ENCODE data around the gene TH. TPM values are rescaled to one million over a fixed set of nuclear protein-coding genes. Genes with fewer than 3 reads are reported as not detected.

The TH gene
- total RNA-seq, 4 donors from 2014 or later: 0.34 to 1.0 TPM; not detected in 2

GRCh38 chr11:2148595-2148994 lies 23.0 kb downstream of the TH start:
- H3K27me3 ChIP-seq: peaks cover 77% of the 10 kb centered on the region
- no peak overlapping the region for H3K4me3 ChIP-seq

GRCh38 chr11:2147391-2147790 lies 24.2 kb downstream of the TH start:
- Histone ChIP-seq H3K4me3 (no peak overlapping the region), H3K36me3 (no peaks in the 10 kb centered on the region), H3K27me3 (peaks cover 89% of the 10 kb centered on the region), H3K27ac (no peak overlapping the region), H3K9me3 (no peaks in the 10 kb centered on the region), H3K4me1 (peaks cover 17% of the 10 kb centered on the region)
- WGBS: 52% methylated on average over 3 of the region's 11 CpGs
- TF ChIP-seq POLR2AphosphoS5 (IDR thresholded peaks at IDR 0.05) (no peak), POLR2A (IDR thresholded peaks at IDR 0.05) (no peak), CTCF (IDR thresholded peaks at IDR 0.05) (no peak), EP300 (IDR thresholded peaks at IDR 0.05) (no peak)
- DNase-seq (ENCODE audit: low spot score in 2 of 2): no peak

More at GRCh38 chr11:2148595-2148994, 23.0 kb downstream of the TH start:
- Histone ChIP-seq H3K27ac (no peak overlapping the region), H3K9me3 (no peaks in the 10 kb centered on the region), H3K36me3 (no peaks in the 10 kb centered on the region), H3K4me1 (peaks cover 15% of the 10 kb centered on the region)
- WGBS: 62% methylated on average over 4 of the region's 5 CpGs
- no peak for DNase-seq (ENCODE audit: low spot score in 2 of 2)
- TF ChIP-seq CTCF (IDR thresholded peaks at IDR 0.05): no peak
- no peak for TF ChIP-seq EP300 (IDR thresholded peaks at IDR 0.05)
- TF ChIP-seq POLR2AphosphoS5 (IDR thresholded peaks at IDR 0.05): no peak
- TF ChIP-seq POLR2A (IDR thresholded peaks at IDR 0.05): no peak

- Histone ChIP-seq H3K4me1 (peaks cover 13% of the 10 kb centered on the region), H3K27ac (no peak overlapping the region), H3K4me3 (no peak overlapping the region), H3K36me3 (no peaks in the 10 kb centered on the region), H3K9me3 (no peaks in the 10 kb centered on the region), H3K27me3 (peaks cover 100% of the 10 kb centered on the region)
- WGBS: 43% methylated on average over 19 of the region's 19 CpGs
- no peak for TF ChIP-seq POLR2A (IDR thresholded peaks at IDR 0.05)
- TF ChIP-seq POLR2AphosphoS5 (IDR thresholded peaks at IDR 0.05): no peak
- TF ChIP-seq CTCF (IDR thresholded peaks at IDR 0.05): no peak
- TF ChIP-seq EP300 (IDR thresholded peaks at IDR 0.05): no peak
- DNase-seq (ENCODE audit: low spot score in 2 of 2): no peak
Observed at GRCh38 chr11:2146051-2146450, 25.6 kb downstream of the TH start.

GRCh38 chr11:2144544-2145248 lies 26.9 kb downstream of the TH start:
- H3K27ac ChIP-seq: no peak overlapping the region
- no peak for DNase-seq (ENCODE audit: low spot score in 2 of 2)
- H3K4me3 ChIP-seq: no peak overlapping the region
- peaks cover 26% of the 10 kb centered on the region for H3K4me1 ChIP-seq
- no peak for TF ChIP-seq CTCF (IDR thresholded peaks at IDR 0.05)
- TF ChIP-seq POLR2A (IDR thresholded peaks at IDR 0.05): no peak
- no peak for TF ChIP-seq POLR2AphosphoS5 (IDR thresholded peaks at IDR 0.05)
- no peak for TF ChIP-seq EP300 (IDR thresholded peaks at IDR 0.05)
- no peaks in the 10 kb centered on the region for H3K36me3 ChIP-seq
- peaks cover 100% of the 10 kb centered on the region for H3K27me3 ChIP-seq
- no peaks in the 10 kb centered on the region for H3K9me3 ChIP-seq
- 17% methylated on average over 10 of the region's 18 CpGs for WGBS

- under 1% methylated on average over 53 of the region's 72 CpGs for WGBS
- no peaks in the 10 kb centered on the region for H3K9me3 ChIP-seq
- H3K36me3 ChIP-seq: no peaks in the 10 kb centered on the region
- H3K27me3 ChIP-seq: peaks cover 100% of the 10 kb centered on the region
- DNase-seq (ENCODE audit: low spot score in 2 of 2): no peak
- H3K4me3 ChIP-seq: peak overlapping the region; percentile 22
- no peak for TF ChIP-seq EP300 (IDR thresholded peaks at IDR 0.05)
- H3K4me1 ChIP-seq: peaks cover 32% of the 10 kb centered on the region
- no peak overlapping the region for H3K27ac ChIP-seq
Observed at GRCh38 chr11:2143799-2144543, 27.6 kb downstream of the TH start.

All from suprapubic skin (tissue), 4 donors.